ENCODE results near the gene SMOC2.

The SMOC2 gene

DNA sequence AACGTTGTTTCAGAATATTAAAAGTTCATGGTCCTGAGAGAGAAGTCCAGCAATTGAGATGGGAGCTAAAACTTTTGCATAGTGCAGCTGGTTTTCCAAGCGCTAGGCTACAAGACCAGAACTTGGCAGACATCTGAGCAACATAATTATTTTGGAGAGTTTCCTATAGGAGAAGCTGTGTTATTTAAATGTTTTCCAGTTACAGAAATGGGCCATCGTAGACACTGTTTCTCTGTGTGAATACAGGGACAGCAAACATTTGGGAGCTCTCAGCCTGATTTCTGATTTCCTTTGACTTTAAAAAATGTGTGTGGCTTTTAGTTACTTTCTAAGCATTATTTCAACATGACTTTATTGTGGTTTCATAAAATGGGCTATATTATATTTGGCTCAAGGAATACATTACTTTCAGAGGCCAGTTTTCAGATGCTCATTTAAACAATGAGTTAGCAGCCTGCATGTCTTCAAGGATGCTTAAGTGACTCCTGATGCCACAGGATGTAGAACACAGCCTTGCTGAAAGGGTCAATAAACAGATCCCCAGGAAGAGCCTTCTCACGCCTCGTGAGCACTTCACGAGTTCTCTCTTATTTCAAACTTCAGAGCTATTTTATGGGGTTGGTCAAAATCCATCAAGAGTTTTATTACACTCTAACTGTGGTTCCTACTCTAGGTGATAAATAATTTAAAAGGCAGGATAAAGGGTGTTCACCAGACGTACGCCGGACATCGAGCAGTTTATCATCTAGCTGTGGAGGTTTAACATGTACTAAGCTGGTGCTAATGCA, 193.8 kb downstream of the SMOC2 start:
- DNase-seq: no peak

DNA sequence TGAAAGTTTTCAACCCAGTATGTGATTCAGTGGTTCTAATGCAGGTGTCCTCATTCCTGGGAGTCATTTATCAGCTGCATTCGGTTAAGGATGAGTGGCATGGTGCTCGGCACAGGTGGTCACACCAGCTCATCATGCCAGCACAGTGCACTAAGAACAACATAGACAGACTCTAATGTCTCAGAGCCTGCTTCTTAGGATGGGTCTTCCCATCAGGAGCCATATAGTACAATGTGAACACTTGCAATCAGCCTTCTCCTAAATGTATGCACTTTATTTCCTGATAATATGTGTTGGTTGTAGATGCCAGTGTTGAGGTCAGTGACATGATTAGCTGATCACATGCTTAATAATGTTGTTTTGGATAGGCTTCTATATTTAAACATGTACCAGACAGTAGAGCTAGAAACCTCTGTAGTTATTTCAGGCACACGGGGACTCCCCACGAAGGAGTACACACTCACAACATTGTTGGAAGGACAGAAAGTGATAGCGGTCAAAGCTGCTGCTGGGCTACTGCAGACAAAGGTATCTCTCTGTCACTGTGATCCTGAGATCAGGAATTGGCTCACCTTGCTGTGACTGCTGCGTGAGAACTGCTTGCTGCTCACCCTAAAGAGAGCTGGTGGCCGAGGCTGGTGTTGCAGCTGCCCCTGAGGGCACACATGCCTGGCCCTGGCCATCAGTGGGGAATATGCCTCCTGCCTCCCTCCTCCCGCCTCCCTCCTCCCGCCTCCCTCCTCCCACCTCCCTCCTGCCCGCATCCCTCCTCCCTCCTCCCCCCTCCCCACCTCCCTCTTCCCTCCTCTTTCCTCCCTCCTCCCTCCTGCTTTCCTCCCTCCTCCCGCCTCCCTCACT, 195.4 kb downstream of the SMOC2 start:
- DNase-seq: no peak

DNA sequence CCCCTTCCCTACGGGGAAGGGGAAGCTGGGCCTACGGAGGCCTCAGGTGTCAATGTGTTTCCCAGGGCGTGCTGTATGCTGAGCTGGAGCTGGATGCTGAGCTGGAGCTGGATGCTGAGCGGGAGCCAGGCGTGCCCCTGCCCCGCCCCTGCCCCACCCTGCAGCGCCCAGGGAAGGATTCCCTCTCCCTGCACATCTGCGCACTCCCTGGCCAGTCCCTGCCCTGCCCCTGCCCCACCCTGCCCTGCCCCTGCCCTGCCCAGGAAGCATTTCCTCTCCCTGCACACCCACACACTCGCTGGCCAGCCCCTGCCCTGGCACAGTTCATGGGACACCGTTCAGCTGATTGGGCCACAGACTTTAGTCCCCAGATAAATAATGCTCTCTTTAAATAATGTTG, 196.8 kb downstream of the SMOC2 start:
- DNase-seq: no peak

DNA sequence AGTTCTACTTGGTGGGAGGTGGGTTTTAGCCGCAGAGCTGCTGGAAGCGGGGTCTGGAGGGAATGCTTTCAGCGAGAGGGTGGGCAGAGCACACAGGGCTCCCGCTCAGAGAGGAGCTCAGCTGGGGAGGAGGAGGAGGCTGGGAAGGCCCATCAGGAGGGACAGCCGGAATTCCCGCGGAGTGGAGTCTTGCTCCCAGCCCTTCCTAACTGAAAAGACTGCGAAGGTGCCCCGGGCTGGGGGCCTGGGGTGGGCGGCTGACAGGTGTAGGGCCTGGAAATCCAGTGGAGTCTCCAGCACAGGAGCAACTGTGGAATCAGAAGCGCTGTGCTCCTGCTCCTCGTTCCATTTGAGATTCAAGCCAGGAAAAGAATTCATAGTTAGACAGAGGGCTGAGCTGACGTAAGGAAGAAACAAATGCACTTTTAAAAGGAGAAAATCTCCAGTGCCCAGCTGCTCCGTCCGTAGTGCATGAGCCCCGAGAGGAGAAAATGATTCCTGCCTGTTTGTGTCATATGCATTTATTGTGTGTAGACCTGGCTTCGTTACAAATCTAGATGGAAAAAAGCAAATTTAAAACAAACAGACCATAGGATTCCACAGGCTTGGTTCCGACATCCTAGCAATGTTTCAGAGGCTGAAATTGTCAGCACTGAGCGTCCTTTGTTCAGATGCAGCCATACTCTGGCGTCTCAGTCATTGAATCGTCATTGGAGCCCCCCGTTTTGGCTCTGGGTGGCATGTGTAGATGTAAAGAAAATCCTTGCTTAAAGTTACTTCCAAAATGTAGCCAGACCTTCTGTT, 197.7 kb downstream of the SMOC2 start:
- DNase-seq: no peak

DNA sequence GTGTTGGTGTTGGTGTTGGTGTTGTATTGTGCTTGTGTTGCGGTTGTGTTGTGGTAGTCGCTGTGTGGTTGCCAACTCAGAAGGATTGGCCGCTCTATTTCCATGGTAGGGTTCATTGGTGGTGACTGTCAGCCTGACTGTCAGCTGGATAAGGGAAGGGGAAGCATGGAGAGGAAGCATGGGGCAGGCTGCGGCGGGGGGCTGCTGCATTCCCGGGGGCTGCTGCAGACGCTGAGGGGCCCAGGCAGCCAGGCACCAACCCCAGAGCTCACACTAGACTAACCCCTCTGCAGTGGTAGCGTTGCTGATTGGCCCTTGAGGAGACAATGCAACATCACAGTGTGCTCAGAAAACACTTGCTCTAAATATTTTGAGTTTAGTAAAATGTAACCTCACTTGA, 199.2 kb downstream of the SMOC2 start:
- DNase-seq: no peak

DNA sequence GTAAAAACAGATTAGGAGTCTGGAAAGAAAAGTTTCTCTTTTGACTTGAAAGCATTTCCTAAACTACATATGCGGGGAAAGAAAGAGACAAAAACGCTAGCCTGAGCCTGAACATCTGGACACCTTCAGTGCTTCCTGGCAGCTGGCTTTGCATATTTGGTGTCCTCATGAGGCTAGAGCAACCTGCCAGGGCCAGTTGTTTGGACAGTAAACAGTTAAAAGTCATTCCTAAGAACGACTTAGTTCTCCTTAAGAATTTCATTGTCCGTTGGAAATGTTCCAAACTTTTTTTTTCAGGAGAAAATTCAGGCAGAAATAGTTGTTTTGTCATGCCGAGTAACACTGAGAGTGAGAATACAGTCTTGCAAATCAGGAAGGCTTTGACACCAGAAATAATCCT, 199.8 kb downstream of the SMOC2 start:
- peak; percentile 8 for DNase-seq

DNA sequence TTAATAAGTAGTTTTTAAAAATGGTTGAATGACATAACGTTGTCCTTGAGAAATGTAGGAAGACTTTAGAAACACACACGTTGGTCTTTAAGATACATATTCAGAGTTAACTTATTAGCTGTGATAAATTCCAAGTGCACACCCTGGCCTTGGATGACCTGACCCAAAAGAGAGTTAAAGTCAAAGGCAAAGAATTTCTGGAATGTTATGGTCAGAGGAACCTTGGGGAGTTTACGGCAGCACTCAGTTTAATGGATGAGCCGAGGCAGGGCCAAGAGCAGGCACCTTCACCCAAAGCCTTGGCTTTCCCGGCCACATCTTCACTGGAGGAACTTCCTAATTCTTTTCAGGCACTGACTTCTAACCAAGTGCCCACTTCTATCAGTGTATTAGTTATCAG, 200.5 kb downstream of the SMOC2 start:
- peak; percentile 17 for DNase-seq

DNA sequence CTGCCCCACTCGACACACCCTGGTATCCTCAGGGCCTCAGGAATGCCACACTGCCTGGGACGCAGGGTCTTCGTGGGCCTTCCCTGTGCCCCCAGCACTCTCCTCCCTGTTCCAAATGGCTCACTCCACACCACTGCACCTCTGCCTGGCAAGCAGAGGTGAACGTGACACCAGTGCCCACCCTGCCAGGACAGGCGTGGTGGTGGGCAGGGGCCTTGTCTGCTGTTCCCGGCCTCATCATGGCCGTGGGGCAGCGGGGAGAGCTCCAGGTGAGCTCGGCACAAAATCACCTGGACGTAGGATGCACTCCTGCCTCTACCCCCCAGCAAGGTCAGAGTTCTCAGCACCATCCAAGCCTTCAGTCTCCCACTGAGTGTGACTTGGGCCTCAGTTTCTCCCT, 202.4 kb downstream of the SMOC2 start:
- DNase-seq: no peak

DNA sequence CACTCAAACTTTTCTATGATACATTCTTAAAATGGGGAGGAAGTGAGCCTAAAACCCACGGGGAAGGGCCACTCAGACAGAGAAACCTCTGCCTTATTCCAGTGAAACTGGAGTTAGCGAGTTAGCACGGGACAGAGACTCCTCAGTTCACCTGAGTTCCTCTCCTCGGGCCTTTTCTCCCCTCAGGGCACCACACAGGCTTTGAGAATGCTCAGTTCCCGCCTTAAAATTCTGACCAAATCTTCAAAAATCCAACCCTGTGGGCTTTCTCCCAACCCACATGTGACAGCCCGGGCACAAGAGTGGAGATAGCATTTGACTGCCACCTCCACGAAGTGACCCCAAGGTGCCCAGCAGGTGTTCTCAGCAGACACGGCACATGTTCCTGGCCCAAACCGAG, 204.3 kb downstream of the SMOC2 start:
- no peak for DNase-seq

DNA sequence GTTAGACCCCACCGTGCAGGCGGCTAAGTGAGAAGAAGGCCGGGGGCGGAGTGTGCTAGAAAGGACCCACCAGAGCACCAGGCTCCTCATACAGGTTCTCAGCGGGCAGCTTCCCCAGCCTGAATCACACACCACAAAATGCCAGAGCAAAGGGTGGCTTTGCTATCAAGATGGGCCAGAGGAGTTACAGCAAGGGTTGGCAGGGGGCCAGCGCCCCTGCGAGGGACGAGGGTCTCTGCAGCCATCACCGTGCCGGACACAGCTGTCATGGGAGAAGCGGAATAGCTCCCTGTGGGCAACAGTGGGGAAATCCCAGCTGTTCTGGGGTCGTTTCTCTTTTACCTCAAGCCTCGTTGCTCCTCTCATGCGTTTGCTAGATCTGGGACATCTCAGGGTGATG, 206.3 kb downstream of the SMOC2 start:
- no peak for DNase-seq

DNA sequence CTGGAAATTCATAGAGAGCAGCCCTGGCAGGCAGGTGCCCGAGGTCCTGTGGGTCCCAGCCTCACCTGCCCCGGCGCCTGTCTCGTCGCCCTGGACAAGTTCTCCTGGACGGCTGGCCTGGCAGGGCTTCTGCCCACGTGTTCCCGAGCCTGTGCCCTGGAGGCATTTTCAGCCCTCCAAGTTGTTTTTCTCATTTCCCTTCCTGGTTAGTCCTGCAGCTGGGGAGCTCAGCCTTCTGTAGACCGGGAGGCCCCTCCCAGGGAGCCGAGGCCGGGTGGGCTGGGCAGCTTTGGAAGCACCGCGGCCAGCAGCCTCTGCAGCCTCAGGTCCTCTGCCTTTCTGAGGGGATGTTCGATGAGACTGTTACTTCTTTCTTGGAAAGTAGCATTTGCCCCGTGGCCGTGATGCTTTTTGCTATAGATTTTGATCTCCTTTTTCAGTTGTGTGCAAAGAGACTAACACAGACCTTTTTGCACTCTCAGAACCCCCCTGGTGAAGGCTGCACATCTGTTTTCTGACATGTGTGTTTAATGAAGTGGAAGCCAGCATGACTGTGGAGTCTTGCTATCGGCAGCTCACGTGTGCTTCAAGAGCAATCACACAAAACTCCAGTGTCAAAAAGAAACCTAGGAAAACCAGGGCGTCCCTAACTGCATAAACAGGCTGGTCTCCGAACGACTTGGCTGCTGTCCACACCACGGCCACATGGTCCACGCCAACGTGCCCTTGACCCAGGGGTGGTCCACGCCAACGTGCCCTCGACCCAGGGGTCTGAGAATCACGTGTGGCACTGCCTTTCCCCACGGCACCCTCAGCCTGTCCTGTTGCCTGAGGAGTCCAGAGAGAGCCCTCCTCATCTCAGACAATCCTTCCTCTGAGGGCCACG, 207.5 kb downstream of the SMOC2 start:
- DNase-seq: no peak

DNA sequence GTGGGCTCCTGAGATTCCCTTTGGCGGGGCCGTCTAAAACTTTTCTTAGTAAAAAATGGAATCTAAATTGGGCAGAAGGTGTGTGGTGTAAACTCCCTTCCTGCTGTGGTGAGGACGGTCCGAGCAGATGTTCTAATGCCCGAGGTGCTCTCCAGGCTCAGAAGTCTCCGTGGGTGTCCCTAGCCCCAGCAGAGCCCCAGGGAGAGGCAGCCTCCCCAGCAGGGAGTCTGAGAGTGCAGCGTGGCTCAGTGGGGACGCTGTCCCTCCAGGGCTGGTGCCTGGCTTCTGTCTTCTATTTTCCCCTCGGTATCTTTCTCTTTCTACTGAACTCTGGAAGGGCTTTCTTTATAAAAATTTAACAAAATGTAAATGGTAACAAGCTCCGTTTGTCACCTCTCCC, 208.2 kb downstream of the SMOC2 start:
- DNase-seq: no peak

DNA sequence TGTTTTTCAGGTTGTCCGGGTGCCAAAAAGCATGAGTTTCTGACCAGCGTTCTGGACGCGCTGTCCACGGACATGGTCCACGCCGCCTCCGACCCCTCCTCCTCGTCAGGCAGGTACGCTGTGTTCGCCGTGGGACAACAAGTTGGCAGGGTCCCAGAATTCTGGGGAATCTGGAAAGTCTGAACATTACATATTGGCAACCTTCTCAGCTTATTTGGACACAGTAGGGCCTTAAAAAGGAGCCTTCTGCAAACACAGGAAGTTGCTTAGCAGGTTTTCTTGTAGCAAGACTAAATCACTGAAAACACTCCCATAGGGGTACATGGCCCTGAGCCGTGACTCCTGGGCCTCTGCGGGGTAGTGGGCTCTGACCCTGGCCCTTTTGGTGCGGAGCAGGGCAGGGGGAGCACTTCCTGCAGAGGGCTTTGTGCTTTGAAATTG, 209.7 kb downstream of the SMOC2 start:
- no peak for DNase-seq

DNA sequence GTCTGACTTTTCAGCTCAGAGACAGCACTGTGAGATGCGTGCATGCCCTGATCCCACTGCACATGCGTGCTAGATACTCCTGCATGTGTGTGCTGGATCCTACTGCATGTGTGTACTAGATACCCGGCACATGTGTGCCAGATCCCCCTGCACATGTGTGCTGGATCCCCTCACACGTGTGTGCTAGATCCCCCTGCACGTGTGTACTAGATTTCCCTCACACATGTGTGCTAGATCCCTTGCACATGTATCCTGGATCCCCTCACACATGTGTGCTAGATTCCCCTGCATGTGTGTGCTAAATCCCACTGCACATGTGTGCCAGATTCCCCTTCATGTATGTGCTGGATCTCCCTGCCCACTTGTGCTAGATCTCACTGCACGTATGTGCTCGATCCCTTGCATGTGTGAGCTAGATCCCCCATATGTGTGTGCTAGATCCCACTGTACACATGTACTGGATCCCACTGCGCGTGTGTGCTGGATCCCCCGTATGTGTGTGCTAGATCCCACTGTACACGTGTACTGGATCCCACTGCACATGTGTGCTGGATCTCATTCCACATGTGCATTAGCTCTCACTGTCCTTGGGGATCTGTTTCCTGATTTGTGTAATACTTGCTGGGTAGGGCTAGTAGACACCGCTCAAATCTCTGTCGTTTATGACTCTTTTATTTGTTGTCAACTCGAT, 214.6 kb downstream of the SMOC2 start:
- no peak for DNase-seq

DNA sequence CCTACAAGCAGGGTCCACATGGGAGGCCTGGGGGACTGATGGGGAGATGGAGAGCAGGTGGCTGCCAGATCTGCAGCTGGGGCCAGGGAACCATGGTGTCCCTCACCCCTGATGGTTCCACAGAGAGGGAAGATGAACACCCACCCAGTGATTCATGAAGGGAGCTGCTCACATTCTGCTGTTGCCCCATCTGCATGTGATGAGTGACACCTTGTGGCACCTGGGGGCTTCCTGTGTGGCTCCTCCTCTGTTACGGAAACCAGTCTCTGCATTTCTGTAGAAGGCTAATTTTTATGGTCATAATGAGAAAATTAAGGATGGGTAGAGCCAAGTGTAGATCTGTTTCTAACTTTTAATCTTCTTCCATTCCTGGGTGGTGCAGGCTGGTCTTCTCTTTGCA, 217.1 kb downstream of the SMOC2 start:
- DNase-seq: no peak

DNA sequence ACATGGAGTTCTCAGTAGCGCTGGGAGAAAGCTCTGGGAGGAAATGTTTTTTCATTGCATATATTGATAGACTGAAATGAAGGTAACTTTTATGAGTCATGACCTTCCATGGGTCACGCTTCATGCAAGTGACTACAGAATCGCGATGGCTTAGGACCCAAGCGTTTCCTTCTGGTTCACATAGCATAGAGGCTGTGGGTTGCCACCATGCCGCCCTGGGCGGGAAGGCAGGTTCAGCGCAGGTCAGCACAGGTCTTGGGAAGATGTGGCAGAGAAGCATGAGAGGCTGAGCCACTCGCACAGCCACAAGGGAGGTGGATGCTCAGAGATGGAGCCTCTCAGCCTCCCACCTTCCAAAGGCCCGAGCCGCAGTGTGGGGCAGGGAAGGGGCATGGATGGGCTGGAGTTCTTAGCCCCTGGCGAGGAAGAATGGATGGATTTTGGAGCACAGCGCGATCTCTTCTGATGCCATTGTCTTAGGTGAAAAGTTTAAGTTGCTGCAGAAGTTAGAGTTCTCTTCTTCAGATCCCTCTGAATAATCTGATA, 219.5 kb downstream of the SMOC2 start:
- no peak for DNase-seq

DNA sequence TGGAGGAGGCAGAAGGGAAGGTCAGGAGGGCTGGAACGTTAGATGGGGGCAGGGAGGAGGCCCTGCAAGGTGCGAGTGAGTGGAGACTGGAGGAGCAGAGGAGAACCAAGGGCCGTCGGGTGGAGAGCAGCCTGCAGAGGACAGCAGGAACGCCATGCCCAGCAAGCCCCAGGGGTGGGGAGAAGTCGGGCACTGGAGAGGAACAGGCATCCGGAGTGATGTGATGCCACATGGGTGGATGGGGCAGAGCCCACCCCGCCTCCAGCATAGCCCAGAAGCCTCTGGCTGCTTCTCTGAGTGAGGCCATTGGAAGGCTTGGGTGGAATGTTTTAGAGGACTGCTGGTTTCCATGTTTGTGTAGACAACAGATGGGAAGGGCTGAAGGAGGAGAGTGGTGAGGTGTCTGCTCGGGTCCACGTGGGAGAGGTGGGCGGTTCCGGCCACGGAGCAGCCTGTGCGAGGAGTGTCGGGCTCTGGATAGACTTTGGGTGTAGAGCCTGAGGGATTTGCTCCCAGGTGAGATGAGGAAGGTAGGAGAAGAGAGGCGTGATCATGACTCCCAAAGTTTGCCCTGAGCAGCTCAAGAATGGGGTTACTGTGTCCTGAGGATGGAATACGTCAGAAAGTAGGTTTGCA, 221.4 kb downstream of the SMOC2 start:
- DNase-seq: no peak

DNA sequence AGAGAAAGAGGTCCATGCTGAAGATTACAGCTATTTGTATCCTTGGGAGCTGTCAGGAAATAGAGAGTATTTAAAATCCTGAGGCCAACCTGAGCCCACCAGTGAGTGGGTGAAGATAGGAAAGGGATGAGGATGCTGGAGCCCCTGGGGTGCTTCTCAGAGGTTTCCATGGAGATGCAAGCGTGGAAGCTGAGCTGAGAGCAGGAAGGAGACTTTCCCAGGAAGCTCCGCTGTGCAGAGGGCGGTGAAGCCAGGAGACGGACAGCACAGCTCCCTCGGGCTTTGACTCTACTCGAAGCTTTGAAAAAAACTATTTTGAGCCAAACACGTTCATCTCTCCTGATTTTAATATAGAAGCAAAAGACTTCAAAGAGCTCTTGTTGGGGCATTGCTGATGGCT, 222.1 kb downstream of the SMOC2 start:
- no peak for DNase-seq

DNA sequence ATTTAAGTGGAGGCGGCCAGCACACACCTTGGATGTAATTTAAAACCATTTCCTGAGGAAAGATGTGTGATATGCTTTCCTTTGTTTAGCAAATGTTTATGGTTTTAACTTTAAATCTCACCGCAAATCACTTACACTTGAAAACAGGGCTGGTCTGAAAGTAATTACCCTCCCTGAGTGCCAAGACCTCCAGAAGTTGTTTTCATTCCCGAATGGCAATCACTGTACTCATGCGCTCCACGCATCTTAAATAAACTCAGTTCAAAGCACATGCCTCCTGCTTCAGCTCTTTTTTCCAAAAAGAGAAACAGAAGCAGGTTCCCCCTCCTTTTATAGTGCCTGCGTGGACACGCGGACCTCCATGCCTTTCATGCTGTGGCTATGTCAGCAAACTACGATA, 224.0 kb downstream of the SMOC2 start:
- DNase-seq: no peak

DNA sequence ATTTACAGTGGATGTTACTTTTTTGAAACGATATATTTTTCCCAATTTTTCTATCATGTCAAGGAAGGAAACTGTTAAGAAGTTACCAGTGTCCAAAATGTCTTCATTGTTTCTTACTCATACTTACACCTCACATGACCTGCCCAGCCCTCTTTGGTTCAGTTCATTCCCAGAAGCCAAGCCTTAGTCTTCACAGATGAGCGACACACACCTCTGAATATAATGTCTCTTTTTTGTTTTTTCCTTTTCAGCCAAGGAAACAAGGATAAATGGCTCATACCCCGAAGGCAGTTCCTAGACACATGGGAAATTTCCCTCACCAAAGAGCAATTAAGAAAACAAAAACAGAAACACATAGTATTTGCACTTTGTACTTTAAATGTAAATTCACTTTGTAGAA, 225.2 kb downstream of the SMOC2 start:
- no peak for DNase-seq

Data from fibroblast of skin of right biceps (primary cell).